Cardiac septum (tissue), 1 donor: ENCODE results near the gene WDR81. TPM values are rescaled to one million over a fixed set of nuclear protein-coding genes. Genes with fewer than 3 reads are reported as not detected.
"Not testable (repeated sequence)": the region's sequence is repeated elsewhere in the genome, so short reads cannot be mapped to it uniquely, and the experiment has no call there.

Experiments used
- DNase-seq: peaks from one replicate; pipeline ENCODE4 v3.0.0-alpha.2; 2020; ENCODE audit warnings: low spot score
- intact Hi-C: fragments of 100-400 bp; cut with DNase I; formaldehyde crosslinking; loops from one replicate; pipeline ENCODE4 v1.14.0; 2022
- total RNA-seq: library from RNA; stranded (reverse); fragmentation: NEBNext Ultra II Directional; extraction: Animal tissue kit (Norgen Biotek cat#: 25700); gene quantifications from one replicate; pipeline ENCODE4 v1.2.1, GENCODE V29; 2021
- donor health status: DM: no; HTN: no; CAD: no.

Gene WDR81
- total RNA-seq, 1 donor from 2014 or later = 7.2 TPM

- intact Hi-C loops = no loop called here
- no peak for DNase-seq
These were observed 20.3 kb downstream of the WDR81 start for GRCh38 chr17:1744551-1745512.

GRCh38 chr17:1745513-1746020, 21.1 kb downstream of the WDR81 start:
- DNase-seq = no peak
- intact Hi-C loops = no loop called here

- intact Hi-C loops = no loop called here
- DNase-seq = no peak
These were observed 22.6 kb downstream of the WDR81 start for GRCh38 chr17:1746975-1747543.

GRCh38 chr17:1750628-1751027, 26.1 kb downstream of the WDR81 start:
- no peak for DNase-seq
- intact Hi-C loops = no loop called here

GRCh38 chr17:1752425-1753262, 28.1 kb downstream of the WDR81 start:
- intact Hi-C loops = no loop called here
- no peak for DNase-seq

- DNase-seq = no peak
- intact Hi-C loops = no loop called here
These were observed 29.4 kb downstream of the WDR81 start for GRCh38 chr17:1753767-1754429.

GRCh38 chr17:1754430-1755112, 30.1 kb downstream of the WDR81 start:
- intact Hi-C loops = no loop called here
- DNase-seq = no peak

GRCh38 chr17:1755252-1755826, 30.8 kb downstream of the WDR81 start:
- intact Hi-C loops = no loop called here
- no peak for DNase-seq

- no peak for DNase-seq
- intact Hi-C loops = no loop called here
These were observed 31.3 kb downstream of the WDR81 start for GRCh38 chr17:1755827-1756262.

GRCh38 chr17:1758807-1759206, 34.3 kb downstream of the WDR81 start:
- DNase-seq = no peak
- intact Hi-C loops = no loop called here

GRCh38 chr17:1759529-1759928, 35.0 kb downstream of the WDR81 start:
- intact Hi-C loops = no loop called here
- DNase-seq = no peak

GRCh38 chr17:1762233-1762900, 37.9 kb downstream of the WDR81 start:
- DNase-seq = no peak
- intact Hi-C loops = loop anchor here (5.0 kb wide), 1 partner anchor 35 kb away; no protein-coding TSS in a partner anchor

GRCh38 chr17:1762901-1763898, 38.7 kb downstream of the WDR81 start:
- intact Hi-C loops = loop anchor here (5.0 kb wide), 1 partner anchor 36 kb away; no protein-coding TSS in a partner anchor
- DNase-seq = no peak

GRCh38 chr17:1764284-1764683, 39.8 kb downstream of the WDR81 start:
- DNase-seq = no peak
- intact Hi-C loops = loop anchor here (5.0 kb wide), 1 partner anchor 37 kb away; no protein-coding TSS in a partner anchor

GRCh38 chr17:1764705-1765104, 40.2 kb downstream of the WDR81 start:
- intact Hi-C loops = loop anchor here (5.0 kb wide), 1 partner anchor 37 kb away; no protein-coding TSS in a partner anchor
- not testable (repeated sequence) for DNase-seq

- no peak for DNase-seq
These were observed 41.1 kb downstream of the WDR81 start for GRCh38 chr17:1765576-1765975.

More at GRCh38 chr17:1765576-1765975, 41.1 kb downstream of the WDR81 start:
- intact Hi-C loops = no loop called here
